Ishikawa (cell line): ENCODE data around the gene GNB1L.

Source experiments
- CREB1 ChIP-seq: IDR thresholded peaks from 2 replicates; pipeline ENCODE4 v1.6.1; 2012; ENCODE audit warnings: low read depth
- EP300 ChIP-seq: IDR thresholded peaks from 2 replicates; pipeline ENCODE4 v1.6.1; 2012; ENCODE audit warnings: borderline replicate concordance
- NFIC ChIP-seq: IDR thresholded peaks from 2 replicates; pipeline ENCODE4 v1.6.1; 2012
- RAD21 ChIP-seq: IDR thresholded peaks from 2 replicates; pipeline ENCODE4 v1.6.1; 2012; ENCODE audit warnings: low read depth
- TAF1 ChIP-seq: IDR thresholded peaks from 2 replicates; pipeline ENCODE4 v1.6.1; 2012; ENCODE audit warnings: low read depth, mild to moderate bottlenecking
- YY1 ChIP-seq: IDR thresholded peaks from 2 replicates; pipeline ENCODE4 v1.6.1; 2012; ENCODE audit warnings: low read depth
- TF ChIP-seq, protein P1 (sequence below): IDR thresholded peaks from 2 replicates; pipeline ENCODE4 v1.6.1; 2012; ENCODE audit warnings: low read depth, mild to moderate bottlenecking
- TF ChIP-seq, protein P2 (sequence below): IDR thresholded peaks from 2 replicates; pipeline ENCODE4 v1.6.1; 2012

DNA sequence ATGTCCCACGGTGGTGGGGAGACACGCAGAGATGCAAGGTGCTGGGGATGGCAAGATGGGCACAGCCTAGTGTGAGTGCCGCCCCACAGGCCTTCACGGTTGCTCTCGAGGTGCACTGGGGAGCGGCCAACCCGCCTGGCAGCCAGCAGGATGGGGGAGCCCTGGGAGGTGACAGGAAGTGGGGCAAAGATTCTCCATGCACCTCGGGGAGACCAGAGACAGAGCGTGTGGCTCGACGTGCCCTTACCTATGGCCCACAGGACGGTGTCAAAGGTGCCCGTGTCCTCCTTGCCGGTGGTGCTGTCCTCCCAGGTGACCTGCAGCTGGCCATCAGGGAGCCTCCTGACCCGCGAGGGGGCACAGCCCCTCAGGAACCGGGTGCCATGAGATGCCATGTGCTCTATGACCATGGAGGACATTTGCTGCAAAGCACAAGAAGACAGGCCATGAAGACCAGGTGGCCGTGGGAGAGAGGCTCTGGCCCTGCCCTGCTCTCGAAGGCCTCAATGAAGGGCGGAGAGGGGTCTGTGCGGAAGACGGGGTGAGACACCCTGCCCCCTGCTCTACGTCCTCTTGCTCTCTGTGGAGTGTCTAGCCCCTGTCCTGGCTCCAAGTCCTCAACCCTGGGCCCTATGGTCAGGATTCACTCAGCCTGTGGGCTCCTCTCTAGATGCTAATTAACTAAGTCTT, 40.6 kb upstream of the GNB1L start:
- TF ChIP-seq CREB1 (no peak), TAF1 (no peak), EP300 (no peak), RAD21 (no peak), YY1 (no peak), NFIC (no peak)
- TF ChIP-seq, protein P1, sequence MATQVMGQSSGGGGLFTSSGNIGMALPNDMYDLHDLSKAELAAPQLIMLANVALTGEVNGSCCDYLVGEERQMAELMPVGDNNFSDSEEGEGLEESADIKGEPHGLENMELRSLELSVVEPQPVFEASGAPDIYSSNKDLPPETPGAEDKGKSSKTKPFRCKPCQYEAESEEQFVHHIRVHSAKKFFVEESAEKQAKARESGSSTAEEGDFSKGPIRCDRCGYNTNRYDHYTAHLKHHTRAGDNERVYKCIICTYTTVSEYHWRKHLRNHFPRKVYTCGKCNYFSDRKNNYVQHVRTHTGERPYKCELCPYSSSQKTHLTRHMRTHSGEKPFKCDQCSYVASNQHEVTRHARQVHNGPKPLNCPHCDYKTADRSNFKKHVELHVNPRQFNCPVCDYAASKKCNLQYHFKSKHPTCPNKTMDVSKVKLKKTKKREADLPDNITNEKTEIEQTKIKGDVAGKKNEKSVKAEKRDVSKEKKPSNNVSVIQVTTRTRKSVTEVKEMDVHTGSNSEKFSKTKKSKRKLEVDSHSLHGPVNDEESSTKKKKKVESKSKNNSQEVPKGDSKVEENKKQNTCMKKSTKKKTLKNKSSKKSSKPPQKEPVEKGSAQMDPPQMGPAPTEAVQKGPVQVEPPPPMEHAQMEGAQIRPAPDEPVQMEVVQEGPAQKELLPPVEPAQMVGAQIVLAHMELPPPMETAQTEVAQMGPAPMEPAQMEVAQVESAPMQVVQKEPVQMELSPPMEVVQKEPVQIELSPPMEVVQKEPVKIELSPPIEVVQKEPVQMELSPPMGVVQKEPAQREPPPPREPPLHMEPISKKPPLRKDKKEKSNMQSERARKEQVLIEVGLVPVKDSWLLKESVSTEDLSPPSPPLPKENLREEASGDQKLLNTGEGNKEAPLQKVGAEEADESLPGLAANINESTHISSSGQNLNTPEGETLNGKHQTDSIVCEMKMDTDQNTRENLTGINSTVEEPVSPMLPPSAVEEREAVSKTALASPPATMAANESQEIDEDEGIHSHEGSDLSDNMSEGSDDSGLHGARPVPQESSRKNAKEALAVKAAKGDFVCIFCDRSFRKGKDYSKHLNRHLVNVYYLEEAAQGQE = no peak
- TF ChIP-seq, protein P2, sequence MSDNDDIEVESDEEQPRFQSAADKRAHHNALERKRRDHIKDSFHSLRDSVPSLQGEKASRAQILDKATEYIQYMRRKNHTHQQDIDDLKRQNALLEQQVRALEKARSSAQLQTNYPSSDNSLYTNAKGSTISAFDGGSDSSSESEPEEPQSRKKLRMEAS = no peak
